ENCODE measurements around the gene GRXCR1. TPM values are rescaled to one million over a fixed set of nuclear protein-coding genes. Genes with fewer than 3 reads are reported as not detected.

GRXCR1 gene
- total and polyA plus RNA-seq, 2 donors (not counting 1 experiment from before 2014, with no cell fraction given), result not detected

- no peak overlapping the region for H3K27ac Mint-ChIP-seq
- no peaks in the 10 kb centered on the region for H3K27me3 ChIP-seq (replicated peaks in 1 of 4; ENCODE audit: control extremely low read depth in 1 of 4, control insufficient read depth in 3 of 4, insufficient read depth in 4 of 4, low read length in 3 of 4)
- H3K9me3 Mint-ChIP-seq (ENCODE audit: insufficient read depth), result no peaks in the 10 kb centered on the region
- H3K4me2 ChIP-seq (replicated peaks; ENCODE audit: low read depth, low read length, poor library complexity, severe bottlenecking), result no peak overlapping the region
- no peak overlapping the region for H2AFZ ChIP-seq (ENCODE audit: insufficient read depth, low read depth, low read length, poor library complexity, severe bottlenecking)
- ChIA-PET CTCF (no interaction called here), POLR2A (no interaction called here)
- H3K9ac ChIP-seq (ENCODE audit: low read length), result no peak overlapping the region
- H3K27me3 Mint-ChIP-seq, result peaks cover 12% of the 10 kb centered on the region
- no peak for TF ChIP-seq EZH2 (IDR thresholded peaks at IDR 0.05; ENCODE audit: borderline replicate concordance, insufficient read depth, low read depth, low read length, poor library complexity, severe bottlenecking)
- TF ChIP-seq, protein P1, sequence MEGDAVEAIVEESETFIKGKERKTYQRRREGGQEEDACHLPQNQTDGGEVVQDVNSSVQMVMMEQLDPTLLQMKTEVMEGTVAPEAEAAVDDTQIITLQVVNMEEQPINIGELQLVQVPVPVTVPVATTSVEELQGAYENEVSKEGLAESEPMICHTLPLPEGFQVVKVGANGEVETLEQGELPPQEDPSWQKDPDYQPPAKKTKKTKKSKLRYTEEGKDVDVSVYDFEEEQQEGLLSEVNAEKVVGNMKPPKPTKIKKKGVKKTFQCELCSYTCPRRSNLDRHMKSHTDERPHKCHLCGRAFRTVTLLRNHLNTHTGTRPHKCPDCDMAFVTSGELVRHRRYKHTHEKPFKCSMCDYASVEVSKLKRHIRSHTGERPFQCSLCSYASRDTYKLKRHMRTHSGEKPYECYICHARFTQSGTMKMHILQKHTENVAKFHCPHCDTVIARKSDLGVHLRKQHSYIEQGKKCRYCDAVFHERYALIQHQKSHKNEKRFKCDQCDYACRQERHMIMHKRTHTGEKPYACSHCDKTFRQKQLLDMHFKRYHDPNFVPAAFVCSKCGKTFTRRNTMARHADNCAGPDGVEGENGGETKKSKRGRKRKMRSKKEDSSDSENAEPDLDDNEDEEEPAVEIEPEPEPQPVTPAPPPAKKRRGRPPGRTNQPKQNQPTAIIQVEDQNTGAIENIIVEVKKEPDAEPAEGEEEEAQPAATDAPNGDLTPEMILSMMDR (IDR thresholded peaks at IDR 0.05), result no peak
- intact Hi-C loops (cut with micrococcal nuclease), result no loop called here
- no peaks in the 10 kb centered on the region for H3K36me3 ChIP-seq (replicated peaks in 1 of 2; ENCODE audit: control extremely low read depth in 1 of 2, control insufficient read depth in 1 of 2, extremely low read depth in 1 of 2, insufficient read depth in 2 of 2, low read length in 1 of 2)
- ATAC-seq (ENCODE audit: low read depth) (no peak), DNase-seq (no peak)
- no peak overlapping the region for H3K4me3 ChIP-seq (ENCODE audit: control extremely low read depth in 1 of 5, extremely low read depth in 1 of 5, insufficient read depth in 1 of 5, low read depth in 2 of 5, low read length in 4 of 5)
- no peaks in the 10 kb centered on the region for H3K9me3 ChIP-seq (ENCODE audit: control extremely low read depth in 1 of 3, control insufficient read depth in 2 of 3, insufficient read depth in 1 of 3, low read length in 2 of 3)
- H3K27ac ChIP-seq (ENCODE audit: low read length in 2 of 2), result no peak overlapping the region
- no peaks in the 10 kb centered on the region for H3K79me2 ChIP-seq (ENCODE audit: control insufficient read depth, insufficient read depth, low read length)
- H4K20me1 ChIP-seq (ENCODE audit: control insufficient read depth, insufficient read depth, low read length, poor library complexity, severe bottlenecking), result no peaks in the 10 kb centered on the region
- H3K4me1 ChIP-seq (ENCODE audit: control insufficient read depth in 2 of 2, insufficient read depth in 2 of 2, low read length in 2 of 2), result no peaks in the 10 kb centered on the region
- no peak overlapping the region for H3K4me3 Mint-ChIP-seq
- 89% methylated on average over 1 of the region's 1 CpG for WGBS (ENCODE audit: insufficient coverage)
- no peaks in the 10 kb centered on the region for H3K4me1 Mint-ChIP-seq
Observed at GRCh38 chr4:42906341-42906740, 13.8 kb downstream of the GRXCR1 start.

DNA sequence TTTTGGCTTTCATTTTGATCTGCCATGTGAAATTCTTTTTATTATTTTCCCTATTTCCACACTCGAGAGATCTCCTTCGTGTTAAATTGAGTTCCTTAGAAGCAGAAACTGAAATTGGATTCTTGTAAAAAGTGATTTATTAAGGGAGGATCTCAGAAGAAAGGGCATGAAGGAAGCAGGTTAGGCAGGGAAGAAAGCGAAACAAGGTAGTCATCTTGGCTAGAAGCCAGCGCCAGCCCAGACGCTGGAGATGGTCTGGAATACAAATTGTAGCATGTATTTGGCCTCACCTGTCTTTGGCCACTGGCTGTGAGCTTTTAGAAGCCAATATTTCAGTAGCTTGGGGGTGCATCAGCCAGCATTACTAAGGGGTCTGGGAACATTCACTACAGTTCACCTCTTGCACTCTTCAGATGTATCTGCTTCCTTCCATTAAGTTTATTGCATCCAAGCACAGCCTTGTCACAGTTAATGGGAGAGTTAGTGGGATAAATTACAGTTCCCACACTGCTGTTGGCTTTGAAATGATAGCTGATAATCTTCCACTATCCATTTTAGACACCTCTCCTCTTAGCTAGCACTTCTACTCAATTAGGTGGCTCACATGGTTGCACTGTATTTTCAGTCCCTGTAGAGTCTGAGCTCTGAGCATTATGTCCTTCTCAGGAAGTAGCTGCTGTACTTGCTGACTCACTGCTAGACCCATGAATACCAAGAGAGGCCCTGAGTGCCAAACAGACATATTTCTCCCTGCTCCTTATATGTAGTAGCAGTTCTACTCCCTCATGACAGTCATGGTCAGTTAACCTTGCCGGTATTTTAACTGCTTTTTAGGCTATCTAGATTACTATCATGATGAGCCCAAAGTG lies 14.6 kb downstream of the GRXCR1 start:
- CTCF ChIA-PET, result no interaction called here
- peaks cover 12% of the 10 kb centered on the region for H3K27me3 Mint-ChIP-seq
- TF ChIP-seq, protein P1 (IDR thresholded peaks at IDR 0.05), result no peak
- TF ChIP-seq EZH2 (IDR thresholded peaks at IDR 0.05; ENCODE audit: borderline replicate concordance, insufficient read depth, low read depth, low read length, poor library complexity, severe bottlenecking), result no peak
- H3K27me3 ChIP-seq (replicated peaks in 1 of 4; ENCODE audit: control extremely low read depth in 1 of 4, control insufficient read depth in 3 of 4, insufficient read depth in 4 of 4, low read length in 3 of 4), result no peaks in the 10 kb centered on the region
- intact Hi-C loops (cut with micrococcal nuclease), result no loop called here
- H3K9me3 Mint-ChIP-seq (ENCODE audit: insufficient read depth), result no peaks in the 10 kb centered on the region
- DNase-seq, result no peak
- H3K27ac Mint-ChIP-seq, result no peak overlapping the region
- H3K4me1 ChIP-seq (ENCODE audit: control insufficient read depth in 2 of 2, insufficient read depth in 2 of 2, low read length in 2 of 2), result no peaks in the 10 kb centered on the region
- H3K79me2 ChIP-seq (ENCODE audit: control insufficient read depth, insufficient read depth, low read length), result no peaks in the 10 kb centered on the region
- H3K4me1 Mint-ChIP-seq, result no peaks in the 10 kb centered on the region
- 58% methylated on average over 3 of the region's 6 CpGs for WGBS (ENCODE audit: insufficient coverage)
- ATAC-seq (ENCODE audit: low read depth), result no peak
- no peak overlapping the region for H3K4me2 ChIP-seq (replicated peaks; ENCODE audit: low read depth, low read length, poor library complexity, severe bottlenecking)
- no peak overlapping the region for H2AFZ ChIP-seq (ENCODE audit: insufficient read depth, low read depth, low read length, poor library complexity, severe bottlenecking)
- H3K9me3 ChIP-seq (ENCODE audit: control extremely low read depth in 1 of 3, control insufficient read depth in 2 of 3, insufficient read depth in 1 of 3, low read length in 2 of 3), result no peaks in the 10 kb centered on the region
- H3K9ac ChIP-seq (ENCODE audit: low read length), result no peak overlapping the region
- H3K36me3 ChIP-seq (replicated peaks in 1 of 2; ENCODE audit: control extremely low read depth in 1 of 2, control insufficient read depth in 1 of 2, extremely low read depth in 1 of 2, insufficient read depth in 2 of 2, low read length in 1 of 2), result no peaks in the 10 kb centered on the region
- no peaks in the 10 kb centered on the region for H4K20me1 ChIP-seq (ENCODE audit: control insufficient read depth, insufficient read depth, low read length, poor library complexity, severe bottlenecking)
- H3K4me3 Mint-ChIP-seq, result no peak overlapping the region
- H3K4me3 ChIP-seq (ENCODE audit: control extremely low read depth in 1 of 5, extremely low read depth in 1 of 5, insufficient read depth in 1 of 5, low read depth in 2 of 5, low read length in 4 of 5), result no peak overlapping the region
- POLR2A ChIA-PET, result no interaction called here
- no peak overlapping the region for H3K27ac ChIP-seq (ENCODE audit: low read length in 2 of 2)

Measured in B cell (primary cell).